GM12878 (cell line): Measurements from ENCODE around the gene ANO7. TPM values are rescaled to one million over a fixed set of nuclear protein-coding genes. Genes with fewer than 3 reads are reported as not detected.

Experiments
- ATAC-seq: fragments of 200-7000 bp; cut with Tn5 transposase; 3 replicates; pipeline ENCODE4 v1.9.1; 2020; ENCODE audit warnings: mild to moderate bottlenecking, moderate library complexity
- BruUV-seq: library from RNA; stranded (reverse); fragments of 400-500 nt; replicated peaks from 2 replicates; lab custom pipeline; 2021; lab: Mats Ljungman, UMichigan
- CTCF ChIA-PET: fragments of 300-600 bp; sonication (Branson Sonifier 250); formaldehyde crosslinking; extraction: SDS; loops from one replicate; lab custom pipeline; 2021; ENCODE audit warnings: inconsistent platforms; lab: Yijun Ruan, JAX
- POLR2A ChIA-PET: fragments of 350-600 bp; formaldehyde crosslinking; extraction: SDS; loops from one replicate; lab custom pipeline; 2021; ENCODE audit warnings: inconsistent platforms; lab: Charles Lee
- RAD21 ChIA-PET: fragments of 300-600 bp; sonication (Branson Sonifier 250); formaldehyde crosslinking; loops from one replicate; lab custom pipeline; 2023; ENCODE audit warnings: antibody characterized with exemption; ENCODE audit not compliant: unreplicated experiment; lab: Charles Lee
- SMC1A ChIA-PET: fragments of 300-600 bp; sonication (Branson Sonifier 250); formaldehyde crosslinking; loops from one replicate; lab custom pipeline; 2023; ENCODE audit not compliant: unreplicated experiment, uncharacterized antibody; lab: Charles Lee
- DNase-seq: peaks from one replicate; pipeline ENCODE4 v3.0.0-alpha.2; 2011; ENCODE audit warnings: low read depth, low spot score
- FAIRE-seq: peaks from 3 replicates; lab custom pipeline; 2011; peaks lifted over from hg19 to GRCh38; lab: Jason Lieb, UNC
- H2AFZ ChIP-seq: 2 replicates; pipeline ENCODE4 v1.6.0; 2011; ENCODE audit warnings: low read depth, low read length, control low read depth; ENCODE audit not compliant: control insufficient read depth
- H3K27ac ChIP-seq: 2 replicates; pipeline ENCODE4 v1.5.1; 2011; ENCODE audit warnings: control low read depth; ENCODE audit not compliant: control insufficient read depth, insufficient read depth
- H3K27me3 ChIP-seq, 2 experiments: replicated peaks in 1 of 2; 2 replicates each; pipeline versions ENCODE4 v1.6.0 to v1.6.1; 2011; ENCODE audit warnings: low read length in 1 of 2; ENCODE audit not compliant: control insufficient read depth in 2 of 2, insufficient read depth in 2 of 2
- H3K36me3 ChIP-seq, 2 experiments: 2 replicates each; pipeline ENCODE4 v1.5.1; 2011; ENCODE audit warnings: low read length in 1 of 2; ENCODE audit not compliant: control insufficient read depth in 2 of 2, insufficient read depth in 2 of 2
- H3K4me1 ChIP-seq: 2 replicates; pipeline ENCODE4 v1.6.1; 2011; ENCODE audit warnings: mild to moderate bottlenecking, low read length, moderate library complexity, mixed read lengths; ENCODE audit not compliant: control insufficient read depth, insufficient read depth
- H3K4me2 ChIP-seq: 2 replicates; pipeline ENCODE4 v1.6.0; 2011; ENCODE audit warnings: control low read depth; ENCODE audit not compliant: control insufficient read depth, insufficient read depth
- H3K4me3 ChIP-seq: fragments of 200-600 bp; sonication (generic); 2 replicates; pipeline ENCODE4 v1.5.1; 2016
- H3K79me2 ChIP-seq: 2 replicates; pipeline ENCODE4 v1.6.0; 2011; ENCODE audit warnings: low read length; ENCODE audit not compliant: control insufficient read depth, insufficient read depth
- H3K9ac ChIP-seq: 2 replicates; pipeline ENCODE4 v1.8.0; 2011; ENCODE audit warnings: low read length, control low read depth, mixed read lengths; ENCODE audit not compliant: control insufficient read depth, insufficient read depth
- H3K9me3 ChIP-seq: replicated peaks from 3 replicates; pipeline ENCODE4 v1.5.1; 2011; ENCODE audit warnings: mild to moderate bottlenecking, low read length; ENCODE audit not compliant: control insufficient read depth, insufficient read depth
- H4K20me1 ChIP-seq: 2 replicates; pipeline ENCODE4 v1.6.0; 2011; ENCODE audit not compliant: control insufficient read depth, insufficient read depth
- GABPA ChIP-seq: IDR thresholded peaks from 2 replicates; pipeline ENCODE4 v1.6.1; 2014; ENCODE audit warnings: antibody characterized with exemption, low read depth, mild to moderate bottlenecking, inconsistent platforms
- POU2F2 ChIP-seq: IDR thresholded peaks from 3 replicates; pipeline ENCODE4 v1.6.1; 2011; ENCODE audit warnings: low read depth, mild to moderate bottlenecking, low read length, borderline replicate concordance
- RUNX3 ChIP-seq: IDR thresholded peaks from 2 replicates; pipeline ENCODE4 v1.6.1; 2012; ENCODE audit warnings: low read length, inconsistent platforms
- SIN3A ChIP-seq: IDR thresholded peaks from 2 replicates; pipeline ENCODE4 v1.6.1; 2012; ENCODE audit warnings: low read depth, low read length, improper control_type of control experiment
- SPI1 ChIP-seq: IDR thresholded peaks from 2 replicates; pipeline ENCODE4 v1.6.1; 2011; ENCODE audit warnings: low read depth, mild to moderate bottlenecking, low read length, moderate library complexity, borderline replicate concordance; ENCODE audit not compliant: insufficient read depth
- TCF12 ChIP-seq: IDR thresholded peaks from 2 replicates; pipeline ENCODE4 v1.6.1; 2011; ENCODE audit warnings: low read depth, mild to moderate bottlenecking, low read length
- TCF7 ChIP-seq: IDR thresholded peaks from 2 replicates; pipeline ENCODE4 v1.6.1; 2014; ENCODE audit warnings: antibody characterized with exemption, borderline replicate concordance
- USF1 ChIP-seq: IDR thresholded peaks from 2 replicates; pipeline ENCODE4 v1.6.1; 2011; ENCODE audit warnings: borderline replicate concordance, low read depth, mild to moderate bottlenecking, moderate library complexity, mixed read lengths, low read length; ENCODE audit not compliant: insufficient read depth; ENCODE audit errors: extremely low read length
- YBX1 ChIP-seq: fragments of 450-650 bp; IDR thresholded peaks from 2 replicates; pipeline ENCODE4 v1.6.1; 2016; ENCODE audit warnings: antibody characterized with exemption
- WGBS: methylation state at CpG from one replicate; pipeline ENCODE4 v1.1.6; 2016; ENCODE audit warnings: low lambda C conversion rate; ENCODE audit not compliant: insufficient replicate concordance, insufficient coverage; ENCODE audit errors: missing lambda C conversion rate; 5-methylcytosine and 5-hydroxymethylcytosine counted together
- in situ Hi-C: fragments of 300-500 bp; cut with MboI; formaldehyde crosslinking; loops from 9 replicates; pipeline ENCODE4 v1.14.3; 2018; ENCODE audit warnings: mixed read lengths
- intact Hi-C: fragments of 100-400 bp; cut with micrococcal nuclease; formaldehyde crosslinking; loops from one replicate; pipeline ENCODE4 v1.14.2; 2022; ENCODE audit not compliant: unreplicated experiment
- polyA plus RNA-seq, 11 experiments: library from polyadenylated mRNA; depleted of rRNA in 4 of 11; unstranded in 6 of 11; stranded (reverse) in 5 of 11; fragments of >200 nt; fragmentation: Nextera tagmentation in 4 of 11; fragmentation: Illumina TruSeq in 1 of 11; extraction: Ambion mirVana in 4 of 11; extraction: Trizol in 1 of 11; gene quantifications; 1 replicate in 1 of 11; 2 replicates in 10 of 11; pipeline versions ENCODE4 v1.2.1 to v1.2.3, GENCODE V29; 2011 to 2016; ENCODE audit warnings: inconsistent platforms in 2 of 11, missing spikeins in 2 of 11, low read depth in 1 of 11
- total RNA-seq, 4 experiments: library from RNA; depleted of rRNA in 3 of 4; stranded (reverse); fragments of >200 nt in 3 of 4; fragmentation: Illumina TruSeq in 1 of 4; extraction: Trizol in 1 of 4; gene quantifications; 2 replicates each; pipeline versions ENCODE4 v1.2.1 to v1.2.3, GENCODE V29; 2013 to 2021

Gene ANO7
- total and polyA plus RNA-seq, 10 of the 15 experiments (the other 5 are each of a cell fraction or from before 2014, with no cell fraction given) = 0.08 to 1.4 (median 0.44) TPM

DNA sequence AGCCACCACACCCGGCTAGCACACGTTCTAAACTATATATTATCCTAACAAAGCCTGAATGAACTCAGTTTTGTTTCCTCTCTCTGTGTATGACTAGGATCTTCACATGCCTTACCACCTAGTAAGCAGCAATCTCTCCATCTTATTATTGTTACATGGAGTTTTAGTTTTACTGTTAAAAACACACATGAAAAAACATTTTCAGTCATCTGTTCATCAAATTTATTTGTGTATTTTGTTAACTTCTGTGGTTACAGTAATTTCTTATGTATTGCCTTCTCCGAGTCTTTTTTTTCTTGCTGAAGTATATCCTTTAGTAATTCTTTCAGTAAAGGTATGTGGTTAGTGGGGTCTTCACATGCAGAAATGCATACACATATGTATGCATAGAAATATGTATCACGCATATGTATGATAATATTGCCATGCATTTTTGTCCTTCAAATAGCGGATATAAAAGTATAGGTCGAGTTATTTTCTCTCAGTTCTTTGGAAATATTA, 31.4 kb downstream of the ANO7 start:
- CTCF ChIA-PET = interaction anchor here (0.9 to 2.1 kb wide), 3 partner anchors 172 to 659 kb away, joined by 3 to 27 read pairs (median 9); no protein-coding TSS in a partner anchor
- no peaks in the 10 kb centered on the region for H3K79me2 ChIP-seq
- RAD21 ChIA-PET = interaction anchor here (1.9 to 2.1 kb wide), 2 partner anchors 142 to 172 kb away, joined by 13 to 23 read pairs; no protein-coding TSS in a partner anchor
- TF ChIP-seq TCF7 = no peak
- TF ChIP-seq SIN3A = no peak
- no peaks in the 10 kb centered on the region for H3K27me3 ChIP-seq
- no peaks in the 10 kb centered on the region for H3K9me3 ChIP-seq
- H3K9ac ChIP-seq = no peak overlapping the region
- intact Hi-C loops = loop anchor here (5.0 to 10.0 kb wide), 2 partner anchors 143 to 365 kb away; no protein-coding TSS in a partner anchor
- in situ Hi-C loops = loop anchor here (5.0 kb wide), 1 partner anchor 143 kb away; no protein-coding TSS in a partner anchor
- H2AFZ ChIP-seq = no peak overlapping the region
- SMC1A ChIA-PET = interaction anchor here (1.6 to 1.9 kb wide), 2 partner anchors 143 to 173 kb away, joined by 5 to 9 read pairs; no protein-coding TSS in a partner anchor
- DNase-seq = no peak
- no peak overlapping the region for H3K4me3 ChIP-seq
- H3K4me2 ChIP-seq = no peak overlapping the region
- no peak overlapping the region for H3K27ac ChIP-seq
- ATAC-seq = no peak
- WGBS = 78% methylated on average over 6 of the region's 6 CpGs
- BruUV-seq = no TSS peak
- FAIRE-seq = no peak
- no peaks in the 10 kb centered on the region for H3K36me3 ChIP-seq
- POLR2A ChIA-PET = no interaction called here
- H4K20me1 ChIP-seq = no peaks in the 10 kb centered on the region
- no peaks in the 10 kb centered on the region for H3K4me1 ChIP-seq

DNA sequence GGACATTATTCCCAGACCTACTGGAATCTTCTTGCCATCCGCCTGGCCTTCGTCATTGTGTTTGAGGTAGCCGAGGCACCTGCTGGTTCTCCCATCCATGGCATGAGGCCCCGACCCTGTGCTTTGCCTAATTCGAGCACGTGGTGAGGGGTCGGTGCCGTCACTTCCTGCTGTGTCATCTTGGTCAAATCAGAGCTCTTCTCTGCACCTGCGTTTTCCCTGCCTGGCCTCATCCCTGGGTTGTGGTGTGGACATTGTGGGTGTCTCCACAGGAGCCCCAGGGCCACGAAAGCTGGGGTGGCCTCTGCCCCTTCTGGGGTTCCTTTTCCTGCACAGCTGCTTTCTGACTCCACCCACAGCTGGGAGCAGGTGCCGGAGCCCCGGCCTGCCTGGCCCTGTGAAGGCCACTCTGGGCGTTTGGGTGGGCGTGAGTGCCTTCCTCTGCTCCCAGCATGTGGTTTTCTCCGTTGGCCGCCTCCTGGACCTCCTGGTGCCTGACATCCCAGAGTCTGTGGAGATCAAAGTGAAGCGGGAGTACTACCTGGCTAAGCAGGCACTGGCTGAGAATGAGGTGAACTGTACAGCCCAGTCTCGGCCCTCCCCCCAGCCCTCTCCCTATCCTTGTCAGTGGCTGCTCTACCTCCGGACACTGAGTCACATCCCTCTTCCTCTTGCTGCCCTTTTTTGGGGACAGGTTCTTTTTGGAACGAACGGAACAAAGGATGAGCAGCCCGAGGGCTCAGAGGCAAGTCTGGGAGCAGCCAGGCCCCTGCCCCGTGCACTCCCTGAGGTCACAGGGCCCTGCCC, 34.9 kb downstream of the ANO7 start:
- Histone ChIP-seq H3K79me2 (no peaks in the 10 kb centered on the region), H3K9me3 (no peaks in the 10 kb centered on the region), H3K4me2 (no peak overlapping the region), H3K27me3 (no peaks in the 10 kb centered on the region), H3K4me3 (no peak overlapping the region), H3K36me3 (peaks cover under 1 to 9% of the 10 kb centered on the region in 2 experiments; a peak in 3 of 4 replicates), H4K20me1 (no peaks in the 10 kb centered on the region), H2AFZ (no peak overlapping the region), H3K4me1 (no peaks in the 10 kb centered on the region), H3K9ac (no peak overlapping the region), H3K27ac (no peak overlapping the region)
- DNase-seq (no peak), FAIRE-seq (no peak), ATAC-seq (peak; percentile 13)
- BruUV-seq = no TSS peak
- intact Hi-C loops = no loop called here
- SMC1A ChIA-PET = no interaction called here
- 69% methylated on average over 20 of the region's 23 CpGs for WGBS
- in situ Hi-C loops = no loop called here
- POLR2A ChIA-PET = no interaction called here
- RAD21 ChIA-PET = no interaction called here
- TF ChIP-seq TCF12 (0 out of 2 replicates have a peak, but pooled peaks have one; percentile 11), USF1 (peak; percentile 27), YBX1 (no peak), POU2F2 (0 out of 3 replicates have a peak, but pooled peaks have one; percentile 5), RUNX3 (0 out of 2 replicates have a peak, but pooled peaks have one; percentile 7), SPI1 (no peak), GABPA (0 out of 2 replicates have a peak, but pooled peaks have one; percentile 29)
- CTCF ChIA-PET = interaction anchor here (0.7 kb wide), 1 partner anchor 30 kb away, joined by 3 read pairs; no protein-coding TSS in a partner anchor
